Measurements from ENCODE around the gene KIF20B. TPM values are rescaled to one million over a fixed set of nuclear protein-coding genes. Genes with fewer than 3 reads are reported as not detected.

KIF20B gene
- total RNA-seq, 2 experiments from 2014 or later: 56.4 to 58.1 TPM

DNA sequence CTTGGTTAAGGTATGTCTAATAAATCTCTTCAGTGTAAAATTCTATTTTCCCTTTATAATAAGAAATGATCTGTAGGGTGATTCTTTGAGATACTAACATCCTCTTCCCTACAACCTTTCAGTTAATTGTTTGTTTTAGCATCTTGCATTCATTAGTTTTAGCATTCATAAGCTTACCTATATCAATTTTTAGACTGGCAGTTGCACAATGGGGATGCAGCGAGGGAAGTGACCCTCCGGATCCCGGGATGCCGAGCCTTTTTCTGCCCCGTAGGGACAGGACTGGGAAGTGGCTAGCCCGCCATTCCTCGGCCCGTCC lies 508 bp upstream of the KIF20B start:
- POLR2A ChIA-PET: interaction anchor here (0.9 to 1.8 kb wide), 16 partner anchors 10 to 449 kb away, joined by 3 to 19 read pairs (median 4); partner anchors contain the start of genes IFIT5 and LIPA
- H3K4me3 Mint-ChIP-seq: peak overlapping the region; percentile 97
- H3K36me3 Mint-ChIP-seq: peaks cover 10% of the 10 kb centered on the region
- DNase-seq: no peak
- peak overlapping the region; percentile 99 for H3K27ac Mint-ChIP-seq
- peaks cover 29% of the 10 kb centered on the region for H3K4me1 Mint-ChIP-seq
- no peaks in the 10 kb centered on the region for H3K9me3 Mint-ChIP-seq
- ATAC-seq (ENCODE audit: low read depth): no peak
- H3K27me3 Mint-ChIP-seq: no peaks in the 10 kb centered on the region

DNA sequence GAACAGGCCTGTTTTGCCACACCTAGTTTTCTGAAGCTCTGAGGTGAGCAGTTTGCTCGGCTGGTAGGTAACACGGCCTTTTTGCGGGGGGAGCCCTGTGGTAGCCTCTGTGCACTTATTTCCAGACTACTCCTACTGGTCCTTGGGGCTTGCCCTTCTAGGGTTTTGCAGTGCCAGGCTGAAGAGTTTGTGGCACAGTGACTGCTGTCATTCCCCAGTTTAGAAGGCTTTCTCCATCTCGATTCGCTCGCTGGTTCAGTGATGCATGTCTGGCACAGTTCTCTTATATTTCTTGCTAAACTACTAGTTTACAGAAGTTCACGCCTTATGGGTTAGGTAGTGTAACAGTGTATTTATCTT lies 711 bp downstream of the KIF20B start:
- H3K36me3 Mint-ChIP-seq: peaks cover 17% of the 10 kb centered on the region
- ATAC-seq (ENCODE audit: low read depth): no peak

DNA sequence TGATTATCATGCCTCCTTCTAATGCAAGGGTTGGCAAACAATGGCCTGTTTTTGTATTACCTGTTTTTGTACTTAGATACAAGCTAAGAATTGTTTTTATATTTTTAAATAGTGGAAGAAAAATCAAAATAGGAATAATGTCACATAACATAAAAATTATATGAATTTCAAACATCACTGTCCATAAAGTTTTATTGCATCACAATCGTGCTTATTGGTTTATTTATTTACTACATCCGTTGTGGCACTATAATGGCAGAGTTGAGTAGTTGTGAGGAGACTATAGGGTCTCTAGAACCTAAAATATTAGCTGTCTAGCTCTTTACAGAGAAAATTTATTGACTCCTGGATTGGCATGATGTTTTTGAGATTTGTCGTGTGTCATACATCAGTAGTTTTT lies 4.1 kb downstream of the KIF20B start:
- DNase-seq (no peak), ATAC-seq (ENCODE audit: low read depth) (no peak)
- Mint-ChIP-seq H3K4me3 (no peak overlapping the region), H3K36me3 (peaks cover 24% of the 10 kb centered on the region), H3K27me3 (no peaks in the 10 kb centered on the region), H3K9me3 (no peaks in the 10 kb centered on the region), H3K4me1 (peaks cover 34% of the 10 kb centered on the region), H3K27ac (no peak overlapping the region)
- POLR2A ChIA-PET: no interaction called here

More for the DNA sequence above, 711 bp downstream of the KIF20B start:
- H3K9me3 Mint-ChIP-seq: no peaks in the 10 kb centered on the region
- H3K4me1 Mint-ChIP-seq: peaks cover 37% of the 10 kb centered on the region
- H3K27ac Mint-ChIP-seq: peak overlapping the region; percentile 99
- POLR2A ChIA-PET: interaction anchor here (1.2 to 1.8 kb wide), 9 partner anchors 9 to 370 kb away, joined by 3 to 19 read pairs (median 5); no protein-coding TSS in a partner anchor
- DNase-seq: peak; percentile 37
- H3K4me3 Mint-ChIP-seq: peak overlapping the region; percentile 97
- no peaks in the 10 kb centered on the region for H3K27me3 Mint-ChIP-seq

DNA sequence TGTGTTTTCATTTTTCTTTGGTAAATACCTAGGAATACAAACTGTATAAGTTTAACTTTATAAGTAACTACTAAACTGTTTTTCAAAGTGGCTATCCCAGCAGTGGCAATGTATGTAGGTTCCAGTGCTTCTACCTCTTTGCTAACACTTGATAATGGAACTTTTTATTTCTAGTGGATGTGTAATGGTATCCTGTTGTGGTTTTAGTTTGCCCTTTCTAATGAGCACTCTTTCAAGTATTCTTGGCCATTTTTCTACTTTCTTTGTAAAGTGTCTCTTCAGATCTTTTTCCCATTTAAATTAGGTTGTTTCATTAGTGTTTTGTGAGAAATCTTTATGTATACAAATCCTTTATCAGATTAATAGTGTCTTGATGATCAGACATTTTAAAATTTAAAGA lies 4.6 kb downstream of the KIF20B start:
- Mint-ChIP-seq H3K27me3 (no peaks in the 10 kb centered on the region), H3K4me1 (peaks cover 32% of the 10 kb centered on the region), H3K4me3 (peak overlapping the region; percentile 26), H3K9me3 (no peaks in the 10 kb centered on the region), H3K27ac (peak overlapping the region; percentile 20), H3K36me3 (peaks cover 27% of the 10 kb centered on the region)
- ATAC-seq (ENCODE audit: low read depth): no peak
- POLR2A ChIA-PET: no interaction called here
- DNase-seq: no peak

DNA sequence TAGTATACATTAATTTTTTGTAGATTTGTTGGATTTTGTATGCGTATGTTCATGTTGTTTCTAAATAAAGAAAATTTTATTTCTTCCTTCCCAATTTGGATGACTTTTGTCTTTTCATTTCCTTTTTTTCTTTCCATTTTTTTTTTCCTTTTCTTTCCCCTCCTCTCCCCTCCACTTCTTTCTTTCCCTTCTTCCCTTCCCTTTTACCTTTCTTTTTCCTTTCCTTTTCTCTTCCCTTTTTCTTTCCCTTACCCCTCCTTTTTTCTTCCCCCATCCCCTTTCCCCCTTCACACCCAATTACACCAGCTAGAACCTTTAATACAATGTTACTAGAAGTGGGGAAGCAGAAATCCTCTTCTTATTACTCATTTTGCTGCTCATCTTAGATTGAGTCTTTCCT lies 6.0 kb downstream of the KIF20B start:
- Mint-ChIP-seq H3K4me3 (no peak overlapping the region), H3K27me3 (no peaks in the 10 kb centered on the region), H3K4me1 (peaks cover 29% of the 10 kb centered on the region), H3K36me3 (peaks cover 32% of the 10 kb centered on the region), H3K27ac (no peak overlapping the region), H3K9me3 (no peaks in the 10 kb centered on the region)
- DNase-seq: no peak
- ATAC-seq (ENCODE audit: low read depth): no peak
- POLR2A ChIA-PET: no interaction called here

DNA sequence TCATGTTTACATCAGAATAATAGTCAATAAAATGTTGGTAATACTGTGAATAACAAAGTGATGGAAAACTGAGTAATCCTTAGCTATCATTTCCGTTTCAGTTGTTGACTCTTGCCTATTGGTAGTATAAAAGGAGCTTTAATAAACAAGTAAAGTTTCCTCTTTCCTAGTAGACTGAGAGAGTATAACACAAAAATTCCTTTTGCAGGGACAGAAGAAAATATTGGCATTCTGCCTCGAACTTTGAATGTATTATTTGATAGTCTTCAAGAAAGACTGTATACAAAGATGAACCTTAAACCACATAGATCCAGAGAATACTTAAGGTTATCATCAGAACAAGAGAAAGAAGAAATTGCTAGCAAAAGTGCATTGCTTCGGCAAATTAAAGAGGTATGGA lies 9.4 kb downstream of the KIF20B start:
- ATAC-seq (ENCODE audit: low read depth): no peak
- POLR2A ChIA-PET: interaction anchor here (1.0 kb wide), 1 partner anchor 9 kb away, joined by 5 read pairs; the partner anchor contains the start of gene KIF20B
- Mint-ChIP-seq H3K27ac (no peak overlapping the region), H3K36me3 (peaks cover 30% of the 10 kb centered on the region), H3K27me3 (no peaks in the 10 kb centered on the region), H3K9me3 (no peaks in the 10 kb centered on the region), H3K4me1 (peaks cover 16% of the 10 kb centered on the region), H3K4me3 (no peak overlapping the region)
- DNase-seq: no peak

DNA sequence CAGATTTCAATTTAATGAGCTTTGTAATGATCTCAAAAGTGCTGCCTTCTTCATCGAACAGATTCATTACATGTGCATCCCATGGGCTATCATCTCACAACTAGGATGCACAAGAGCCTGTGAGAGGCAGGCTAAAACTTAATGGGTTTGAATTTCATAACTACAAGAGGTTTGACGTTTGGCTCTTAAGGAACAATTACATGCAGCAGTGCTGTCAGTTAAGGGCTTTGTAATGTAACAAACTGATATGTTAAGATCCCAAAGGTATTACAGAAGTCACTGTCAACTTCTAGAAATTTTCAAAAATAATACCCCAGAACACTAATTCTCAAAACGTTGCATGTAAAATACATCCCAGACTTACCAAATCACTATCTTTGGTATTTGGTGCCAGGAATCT lies 33.2 kb downstream of the KIF20B start:
- POLR2A ChIA-PET: interaction anchor here (0.7 kb wide), 1 partner anchor 37 kb away, joined by 5 read pairs; no protein-coding TSS in a partner anchor
- no peak overlapping the region for H3K4me3 Mint-ChIP-seq
- no peaks in the 10 kb centered on the region for H3K27me3 Mint-ChIP-seq
- H3K9me3 Mint-ChIP-seq: no peaks in the 10 kb centered on the region
- H3K27ac Mint-ChIP-seq: no peak overlapping the region
- DNase-seq (no peak), ATAC-seq (ENCODE audit: low read depth) (no peak)
- peaks cover 14% of the 10 kb centered on the region for H3K4me1 Mint-ChIP-seq
- peaks cover 26% of the 10 kb centered on the region for H3K36me3 Mint-ChIP-seq

DNA sequence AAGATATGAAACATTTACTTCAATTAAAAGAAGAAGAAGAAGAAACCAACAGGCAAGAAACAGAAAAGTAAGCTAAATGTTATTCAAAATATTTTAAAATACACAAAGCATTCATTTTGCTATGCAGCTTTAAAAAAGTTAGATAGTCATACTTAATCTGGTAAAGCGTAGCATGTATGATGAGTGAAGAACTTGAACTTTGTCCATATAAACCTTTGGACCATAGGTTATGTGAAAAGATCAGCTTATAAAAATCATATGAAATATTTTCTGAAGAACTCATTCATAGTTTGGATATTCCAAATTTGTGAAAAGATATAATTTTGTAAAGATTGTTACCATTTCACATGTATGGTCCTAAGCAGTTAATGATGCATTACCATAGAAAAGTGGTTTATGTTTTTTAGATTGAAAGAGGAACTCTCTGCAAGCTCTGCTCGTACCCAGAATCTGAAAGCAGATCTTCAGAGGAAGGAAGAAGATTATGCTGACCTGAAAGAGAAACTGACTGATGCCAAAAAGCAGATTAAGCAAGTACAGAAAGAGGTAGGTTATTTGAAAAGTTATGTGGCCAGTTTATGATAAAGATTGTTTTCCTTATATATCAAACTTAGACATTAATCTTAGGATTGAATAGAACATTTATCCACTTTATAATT lies 37.3 kb downstream of the KIF20B start:
- Mint-ChIP-seq H3K36me3 (peaks cover 21% of the 10 kb centered on the region), H3K27me3 (no peaks in the 10 kb centered on the region), H3K4me1 (peaks cover 14% of the 10 kb centered on the region), H3K4me3 (peak overlapping the region; percentile 39), H3K9me3 (no peaks in the 10 kb centered on the region), H3K27ac (peak overlapping the region; percentile 78)
- ATAC-seq (ENCODE audit: low read depth) (peak; percentile 72), DNase-seq (no peak)
- POLR2A ChIA-PET: interaction anchor here (0.8 to 1.5 kb wide), 3 partner anchors 37 to 325 kb away, joined by 3 to 7 read pairs (median 3); partner anchors contain the start of genes IFIT5 and KIF20B

GRCh38 chr10:89741126-89741762 lies 39.9 kb downstream of the KIF20B start:
- ATAC-seq (ENCODE audit: low read depth) (no peak), DNase-seq (no peak)
- H3K27ac Mint-ChIP-seq: no peak overlapping the region
- peaks cover 36% of the 10 kb centered on the region for H3K36me3 Mint-ChIP-seq
- H3K9me3 Mint-ChIP-seq: no peaks in the 10 kb centered on the region
- peaks cover 14% of the 10 kb centered on the region for H3K4me1 Mint-ChIP-seq
- POLR2A ChIA-PET: interaction anchor here (1.1 kb wide), 1 partner anchor 40 kb away, joined by 4 read pairs; the partner anchor contains the start of gene KIF20B
- no peaks in the 10 kb centered on the region for H3K27me3 Mint-ChIP-seq
- H3K4me3 Mint-ChIP-seq: no peak overlapping the region

DNA sequence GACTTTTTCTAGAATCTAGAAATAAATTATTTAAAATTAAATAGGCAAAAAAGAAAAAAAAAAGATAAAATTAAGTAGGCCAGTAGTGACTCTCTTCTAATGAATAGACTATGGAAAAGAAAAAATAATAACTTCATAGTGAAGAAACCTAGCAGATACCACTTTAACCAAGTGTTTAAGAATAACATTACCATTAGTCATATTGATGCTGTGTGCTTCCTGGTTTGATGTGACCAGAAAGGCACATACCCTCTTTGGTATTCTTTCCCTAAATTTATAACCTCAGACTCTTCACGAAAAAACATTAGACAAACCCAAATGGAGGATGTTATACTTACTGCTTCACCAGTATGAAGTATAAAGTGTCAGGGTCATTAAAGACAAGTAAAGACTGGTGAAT lies 42.6 kb downstream of the KIF20B start:
- Mint-ChIP-seq H3K9me3 (no peaks in the 10 kb centered on the region), H3K4me3 (no peak overlapping the region), H3K36me3 (peaks cover 31% of the 10 kb centered on the region), H3K27me3 (no peaks in the 10 kb centered on the region), H3K27ac (no peak overlapping the region), H3K4me1 (peaks cover 4% of the 10 kb centered on the region)
- POLR2A ChIA-PET: no interaction called here
- DNase-seq: no peak
- ATAC-seq (ENCODE audit: low read depth): no peak

- POLR2A ChIA-PET: no interaction called here
- DNase-seq: no peak
- H3K27ac Mint-ChIP-seq: no peak overlapping the region
These were observed 44.5 kb downstream of the KIF20B start for GRCh38 chr10:89745903-89746302.

GRCh38 chr10:89750441-89750840 lies 49.1 kb downstream of the KIF20B start:
- H3K27ac Mint-ChIP-seq: no peak overlapping the region
- H3K27me3 Mint-ChIP-seq: no peaks in the 10 kb centered on the region
- H3K4me1 Mint-ChIP-seq: no peaks in the 10 kb centered on the region
- H3K4me3 Mint-ChIP-seq: no peak overlapping the region
- POLR2A ChIA-PET: no interaction called here
- no peak for ATAC-seq (ENCODE audit: low read depth)
- H3K9me3 Mint-ChIP-seq: no peaks in the 10 kb centered on the region
- H3K36me3 Mint-ChIP-seq: peaks cover 26% of the 10 kb centered on the region
- DNase-seq: no peak

More at GRCh38 chr10:89745903-89746302, 44.5 kb downstream of the KIF20B start:
- Mint-ChIP-seq H3K9me3 (no peaks in the 10 kb centered on the region), H3K36me3 (peaks cover 31% of the 10 kb centered on the region), H3K27me3 (no peaks in the 10 kb centered on the region), H3K4me3 (no peak overlapping the region), H3K4me1 (peaks cover 4% of the 10 kb centered on the region)
- ATAC-seq (ENCODE audit: low read depth): no peak

GRCh38 chr10:89755374-89755773 lies 54.0 kb downstream of the KIF20B start:
- ATAC-seq (ENCODE audit: low read depth) (no peak), DNase-seq (no peak)
- Mint-ChIP-seq H3K27ac (no peak overlapping the region), H3K9me3 (no peaks in the 10 kb centered on the region), H3K36me3 (peaks cover 26% of the 10 kb centered on the region), H3K27me3 (no peaks in the 10 kb centered on the region), H3K4me3 (no peak overlapping the region), H3K4me1 (no peaks in the 10 kb centered on the region)
- POLR2A ChIA-PET: no interaction called here

- POLR2A ChIA-PET: no interaction called here
- DNase-seq: no peak
These were observed 58.1 kb downstream of the KIF20B start for GRCh38 chr10:89759531-89759930.

More at GRCh38 chr10:89759531-89759930, 58.1 kb downstream of the KIF20B start:
- Mint-ChIP-seq H3K27me3 (no peaks in the 10 kb centered on the region), H3K4me1 (no peaks in the 10 kb centered on the region), H3K36me3 (peaks cover 51% of the 10 kb centered on the region), H3K9me3 (peaks cover 2% of the 10 kb centered on the region), H3K4me3 (no peak overlapping the region), H3K27ac (no peak overlapping the region)
- ATAC-seq (ENCODE audit: low read depth): no peak

All from activated naive CD8-positive, alpha-beta T cell treated with anti-CD3 and anti-CD28 coated beads, Interleukin-2, amount 10 ng/mL, durations not matched to agents 7 days and 5 days (primary cell).